GM19023 (cell line): ENCODE results near the gene ARF6.
"Not testable (repeated sequence)": the region's sequence is repeated elsewhere in the genome, so short reads cannot be mapped to it uniquely, and the experiment has no call there.

Experiments used
- ATAC-seq: cut with Tn5 transposase; IDR thresholded peaks from one replicate; pipeline ENCODE4 v1.9.1; 2021; ENCODE audit warnings: mild to moderate bottlenecking, moderate library complexity; ENCODE audit not compliant: unreplicated experiment

The ARF6 gene

GRCh38 chr14:49892636-49893308, at the start of gene ARF6:
Gene ARF6, plus strand, starts transcription at chr14:49893082. Its CDS starts 655 bp downstream, at chr14:49893737.
- peak; percentile 86 for ATAC-seq

- no peak for ATAC-seq
These were observed 43.6 kb upstream of the ARF6 start for GRCh38 chr14:49849213-49849847.

- ATAC-seq = no peak
These were observed 41.1 kb upstream of the ARF6 start for GRCh38 chr14:49851813-49852212.

GRCh38 chr14:49852301-49853157, 40.4 kb upstream of the ARF6 start, which contains the start of gene NEMF:
Gene NEMF, minus strand, starts transcription at chr14:49852788. Its CDS starts 35 bp downstream, at chr14:49852753.
- ATAC-seq = peak; percentile 81

- peak; percentile 11 for ATAC-seq
These were observed 39.8 kb upstream of the ARF6 start for GRCh38 chr14:49853158-49853477.

- peak; percentile 54 for ATAC-seq
These were observed 39.1 kb upstream of the ARF6 start for GRCh38 chr14:49853572-49854375.

- ATAC-seq = no peak
These were observed 35.4 kb upstream of the ARF6 start for GRCh38 chr14:49857427-49858003.

- no peak for ATAC-seq
These were observed 34.5 kb upstream of the ARF6 start for GRCh38 chr14:49858383-49858782.

- no peak for ATAC-seq
These were observed 31.7 kb upstream of the ARF6 start for GRCh38 chr14:49860988-49861698.

GRCh38 chr14:49861699-49862088, 31.2 kb upstream of the ARF6 start:
- no peak for ATAC-seq

GRCh38 chr14:49862089-49862673, 30.7 kb upstream of the ARF6 start:
- peak; percentile 14 for ATAC-seq

GRCh38 chr14:49863487-49864281, 29.2 kb upstream of the ARF6 start:
- ATAC-seq = no peak

- no peak for ATAC-seq
These were observed 27.4 kb upstream of the ARF6 start for GRCh38 chr14:49865431-49865859.

GRCh38 chr14:49867831-49868719, 24.8 kb upstream of the ARF6 start:
- peak; percentile 92 for ATAC-seq

GRCh38 chr14:49868720-49869114, 24.2 kb upstream of the ARF6 start:
- no peak for ATAC-seq

- ATAC-seq = no peak
These were observed 22.0 kb upstream of the ARF6 start for GRCh38 chr14:49870908-49871307.

- not testable (repeated sequence) for ATAC-seq
These were observed 19.3 kb upstream of the ARF6 start for GRCh38 chr14:49873548-49873947.
